Activated T-helper 17 cell treated with anti-CD3 and anti-CD28 coated beads, Interleukin-2, amount 50 U/mL, for 72 hours (primary cell): ENCODE data around the gene KL. TPM values are rescaled to one million over a fixed set of nuclear protein-coding genes. Genes with fewer than 3 reads are reported as not detected.

Source experiments
- ATAC-seq: fragments of 150-1000 bp; cut with Tn5 transposase; replicated peaks from 2 replicates; pipeline ENCODE4 v1.10.0; 2021; ENCODE audit warnings: mild to moderate bottlenecking, moderate library complexity
- H3K27ac Mint-ChIP-seq: one replicate; pipeline ENCODE4 v1.8.0; 2022; ENCODE audit warnings: mixed read lengths
- H3K27me3 Mint-ChIP-seq: one replicate; pipeline ENCODE4 v1.8.0; 2022; ENCODE audit warnings: mixed read lengths
- H3K36me3 Mint-ChIP-seq: one replicate; pipeline ENCODE4 v1.8.0; 2022; ENCODE audit warnings: low read depth, mild to moderate bottlenecking, mixed read lengths
- H3K4me1 Mint-ChIP-seq: one replicate; pipeline ENCODE4 v1.8.0; 2022; ENCODE audit warnings: mixed read lengths
- H3K4me3 Mint-ChIP-seq: one replicate; pipeline ENCODE4 v1.8.0; 2022; ENCODE audit warnings: mild to moderate bottlenecking, mixed read lengths
- H3K9me3 Mint-ChIP-seq: one replicate; pipeline ENCODE4 v1.8.0; 2022; ENCODE audit warnings: mixed read lengths
- total RNA-seq, 2 donors: library from RNA; stranded (reverse); gene quantifications; one replicate each; pipeline ENCODE4 v1.2.3, GENCODE V29; 2022

KL gene
- total RNA-seq, 2 donors from 2014 or later: 0.08 TPM; not detected in 1

DNA sequence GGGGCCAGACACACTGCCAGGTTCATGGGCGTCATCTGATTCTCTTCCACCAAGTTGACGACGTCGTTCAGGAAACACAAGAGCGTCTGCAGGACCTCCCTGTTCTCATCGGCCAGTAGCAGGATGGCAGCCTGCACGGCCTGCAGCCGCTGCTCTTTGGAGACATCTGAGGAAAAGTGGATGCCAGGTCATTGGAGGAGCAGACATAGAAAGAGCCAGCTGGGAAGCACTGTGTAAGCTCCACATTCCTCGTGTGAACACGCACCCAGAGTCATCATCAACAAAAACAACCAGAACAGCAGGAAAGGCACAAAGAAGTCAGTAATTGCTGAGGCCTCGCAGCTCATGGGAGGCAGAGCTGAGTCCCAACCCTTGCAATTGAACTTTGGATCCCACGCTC, 96.5 kb downstream of the KL start:
- Mint-ChIP-seq H3K27ac (no peak overlapping the region), H3K4me3 (no peak overlapping the region), H3K27me3 (peaks cover 22% of the 10 kb centered on the region), H3K4me1 (no peaks in the 10 kb centered on the region), H3K36me3 (no peaks in the 10 kb centered on the region), H3K9me3 (no peaks in the 10 kb centered on the region)
- no peak for ATAC-seq

DNA sequence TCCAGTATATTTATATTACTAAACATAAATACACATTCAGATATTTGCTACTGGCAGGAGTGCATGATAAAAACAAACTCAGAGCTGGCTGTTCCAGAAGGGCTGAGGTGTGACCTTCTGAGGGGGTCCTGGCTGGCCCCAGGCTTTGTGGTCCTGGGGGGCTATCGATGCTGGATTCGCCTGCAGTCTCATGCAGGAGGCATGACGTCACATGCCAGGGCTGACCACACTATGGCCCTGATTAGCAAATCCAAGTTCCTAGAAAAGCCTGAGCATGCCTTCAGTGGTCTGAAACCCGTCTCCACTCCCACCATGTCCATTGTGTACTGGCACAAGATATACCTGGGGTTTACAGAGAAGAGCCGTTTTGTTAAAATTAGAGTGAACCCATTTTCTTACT, 97.9 kb downstream of the KL start:
- Mint-ChIP-seq H3K4me3 (no peak overlapping the region), H3K9me3 (no peaks in the 10 kb centered on the region), H3K27ac (no peak overlapping the region), H3K36me3 (no peaks in the 10 kb centered on the region), H3K27me3 (peaks cover 21% of the 10 kb centered on the region), H3K4me1 (no peaks in the 10 kb centered on the region)
- no peak for ATAC-seq

DNA sequence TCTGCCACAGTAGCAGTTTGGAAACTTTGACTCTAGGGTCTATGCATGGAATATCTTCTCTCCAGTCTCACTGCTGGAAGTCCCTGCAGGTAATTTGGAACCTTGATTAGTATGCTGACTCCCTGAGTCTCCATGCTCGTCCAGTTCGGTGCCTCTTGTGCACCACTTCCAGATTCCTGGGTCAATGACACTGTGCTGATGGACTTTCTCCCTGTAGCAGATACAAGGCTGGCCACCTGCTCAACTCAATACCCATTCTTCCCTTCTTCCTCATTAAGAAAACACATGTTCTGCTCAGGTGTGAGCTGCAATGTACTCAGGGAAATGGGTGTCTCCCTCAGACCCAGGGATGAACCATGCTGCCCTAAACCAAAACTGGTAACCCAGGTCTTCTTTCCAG, 99.1 kb downstream of the KL start:
- H3K9me3 Mint-ChIP-seq: no peaks in the 10 kb centered on the region

More for the DNA sequence above, 99.1 kb downstream of the KL start:
- Mint-ChIP-seq H3K36me3 (no peaks in the 10 kb centered on the region), H3K27me3 (peaks cover 19% of the 10 kb centered on the region), H3K4me3 (no peak overlapping the region), H3K27ac (no peak overlapping the region), H3K4me1 (no peaks in the 10 kb centered on the region)
- ATAC-seq: no peak
